Vagina (tissue), 2 donors: ENCODE results near the gene ANKS1A.

Experiments
- CTCF ChIP-seq, 3 experiments: fragments of 450-650 bp in 2 of 3; fragments of 200-600 bp in 1 of 3; sonication (generic) in 1 of 3; IDR thresholded peaks; one replicate each; pipeline ENCODE4 v1.5.1; 2017 to 2019; ENCODE audit warnings: antibody characterized with exemption in 3 of 3, mild to moderate bottlenecking in 2 of 3, moderate library complexity in 2 of 3
- POLR2A ChIP-seq, 2 donors: fragments of 450-650 bp; IDR thresholded peaks; one replicate each; pipeline ENCODE4 v1.6.1; 2017; ENCODE audit warnings: antibody characterized with exemption in 2 of 2, mild to moderate bottlenecking in 2 of 2, moderate library complexity in 2 of 2
- POLR2AphosphoS5 ChIP-seq, 2 donors: sonication (generic); formaldehyde crosslinking; IDR thresholded peaks; one replicate each; pipeline ENCODE4 v1.9.0; 2017; ENCODE audit warnings: antibody characterized with exemption in 2 of 2, mild to moderate bottlenecking in 2 of 2, low read depth in 1 of 2; ENCODE audit not compliant: insufficient read depth in 1 of 2

GRCh38 chr6:34858681-34859080, 30.4 kb upstream of the ANKS1A start:
- TF ChIP-seq POLR2A (IDR thresholded peaks at IDR 0.05), result no peak
- TF ChIP-seq CTCF (IDR thresholded peaks at IDR 0.05), result no peak
- no peak for TF ChIP-seq POLR2AphosphoS5 (IDR thresholded peaks at IDR 0.05; ENCODE audit: insufficient read depth in 1 of 2, low read depth in 1 of 2)
